Cardiac muscle cell (in vitro differentiated cells and primary cell): ENCODE results near the gene TMEM175. TPM values are rescaled to one million over a fixed set of nuclear protein-coding genes. Genes with fewer than 3 reads are reported as not detected.

Source experiments
- DNase-seq, 2 donors: peaks; one replicate each; pipeline versions ENCODE4 v3.0.0 to v3.0.0-alpha.2; 2010 to 2017; ENCODE audit warnings: low read depth in 1 of 2, low spot score in 1 of 2
- H3K27ac ChIP-seq: fragments of 200-600 bp; sonication (generic); 2 replicates; pipeline ENCODE4 v1.5.1; 2016
- H3K27me3 ChIP-seq: fragments of 200-600 bp; sonication (generic); 2 replicates; pipeline ENCODE4 v1.6.0; 2016; ENCODE audit warnings: control low read depth
- H3K36me3 ChIP-seq: fragments of 200-600 bp; sonication (generic); 2 replicates; pipeline ENCODE4 v1.5.1; 2016; ENCODE audit warnings: control low read depth
- H3K4me1 ChIP-seq: fragments of 200-600 bp; sonication (generic); 2 replicates; pipeline ENCODE4 v1.8.1; 2017; ENCODE audit warnings: low read depth, mild to moderate bottlenecking, mixed run types
- H3K4me3 ChIP-seq: fragments of 200-600 bp; sonication (generic); 2 replicates; pipeline ENCODE4 v1.5.1; 2016; ENCODE audit warnings: mild to moderate bottlenecking
- H3K9me3 ChIP-seq: fragments of 200-600 bp; sonication (generic); 2 replicates; pipeline ENCODE4 v1.5.1; 2017; ENCODE audit warnings: low read depth, mild to moderate bottlenecking, control low read depth
- polyA plus RNA-seq: library from polyadenylated mRNA; unstranded; fragments of >200 nt; fragmentation: Nextera tagmentation; extraction: Ambion mirVana; gene quantifications from 2 replicates; pipeline ENCODE4 v1.2.1, GENCODE V29; 2016
- total RNA-seq: library from RNA; depleted of rRNA; stranded (reverse); fragments of >200 nt; gene quantifications from 2 replicates; pipeline ENCODE4 v1.2.3, GENCODE V29; 2016
- TF ChIP-seq, protein P1 (sequence below): IDR thresholded peaks from 2 replicates; pipeline ENCODE4 v1.5.1; 2012; ENCODE audit warnings: low read depth, mild to moderate bottlenecking, low read length

TMEM175 gene
- total and polyA plus RNA-seq, 2 experiments from 2014 or later = 31.6 to 35.1 TPM

- no peaks in the 10 kb centered on the region for H3K4me1 ChIP-seq
- no peak overlapping the region for H3K4me3 ChIP-seq
- H3K27me3 ChIP-seq = no peaks in the 10 kb centered on the region
- no peak for DNase-seq
- H3K9me3 ChIP-seq = no peaks in the 10 kb centered on the region
- H3K27ac ChIP-seq = no peak overlapping the region
- TF ChIP-seq, protein P1, sequence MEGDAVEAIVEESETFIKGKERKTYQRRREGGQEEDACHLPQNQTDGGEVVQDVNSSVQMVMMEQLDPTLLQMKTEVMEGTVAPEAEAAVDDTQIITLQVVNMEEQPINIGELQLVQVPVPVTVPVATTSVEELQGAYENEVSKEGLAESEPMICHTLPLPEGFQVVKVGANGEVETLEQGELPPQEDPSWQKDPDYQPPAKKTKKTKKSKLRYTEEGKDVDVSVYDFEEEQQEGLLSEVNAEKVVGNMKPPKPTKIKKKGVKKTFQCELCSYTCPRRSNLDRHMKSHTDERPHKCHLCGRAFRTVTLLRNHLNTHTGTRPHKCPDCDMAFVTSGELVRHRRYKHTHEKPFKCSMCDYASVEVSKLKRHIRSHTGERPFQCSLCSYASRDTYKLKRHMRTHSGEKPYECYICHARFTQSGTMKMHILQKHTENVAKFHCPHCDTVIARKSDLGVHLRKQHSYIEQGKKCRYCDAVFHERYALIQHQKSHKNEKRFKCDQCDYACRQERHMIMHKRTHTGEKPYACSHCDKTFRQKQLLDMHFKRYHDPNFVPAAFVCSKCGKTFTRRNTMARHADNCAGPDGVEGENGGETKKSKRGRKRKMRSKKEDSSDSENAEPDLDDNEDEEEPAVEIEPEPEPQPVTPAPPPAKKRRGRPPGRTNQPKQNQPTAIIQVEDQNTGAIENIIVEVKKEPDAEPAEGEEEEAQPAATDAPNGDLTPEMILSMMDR = no peak
- H3K36me3 ChIP-seq = no peaks in the 10 kb centered on the region
Observed at GRCh38 chr4:890036-890695, 42.1 kb upstream of the TMEM175 start.

- H3K36me3 ChIP-seq = no peaks in the 10 kb centered on the region
- no peaks in the 10 kb centered on the region for H3K4me1 ChIP-seq
- DNase-seq = peak; percentile 10 to 13
- TF ChIP-seq, protein P1 = peak; percentile 21
- H3K4me3 ChIP-seq = no peak overlapping the region
- H3K27me3 ChIP-seq = no peaks in the 10 kb centered on the region
- H3K9me3 ChIP-seq = no peaks in the 10 kb centered on the region
- H3K27ac ChIP-seq = no peak overlapping the region
Observed at GRCh38 chr4:891747-892146, 40.5 kb upstream of the TMEM175 start.

DNA sequence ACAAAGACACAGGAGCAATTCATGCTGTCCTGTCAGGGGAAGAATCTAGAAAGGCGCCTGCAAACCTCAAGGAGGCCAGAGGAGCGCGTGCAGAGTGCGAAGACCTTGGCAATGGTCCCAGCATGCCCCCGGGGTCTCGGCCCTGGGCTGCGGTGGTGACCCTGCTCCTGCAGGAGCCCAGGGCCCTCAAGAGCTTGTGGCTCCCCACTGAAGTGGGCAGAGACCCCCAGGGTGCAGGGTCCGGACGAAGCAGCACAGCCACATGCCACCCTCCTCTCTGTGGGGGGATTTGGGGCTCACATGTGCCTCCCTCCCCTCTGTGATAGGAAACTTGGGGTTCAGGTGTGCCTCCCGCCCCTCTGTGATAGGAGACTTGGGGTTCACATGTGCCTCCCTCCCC, 39.5 kb upstream of the TMEM175 start:
- no peaks in the 10 kb centered on the region for H3K9me3 ChIP-seq
- no peaks in the 10 kb centered on the region for H3K36me3 ChIP-seq

GRCh38 chr4:893276-893994, 38.8 kb upstream of the TMEM175 start:
- no peaks in the 10 kb centered on the region for H3K27me3 ChIP-seq
- no peaks in the 10 kb centered on the region for H3K9me3 ChIP-seq
- H3K4me1 ChIP-seq = no peaks in the 10 kb centered on the region
- no peaks in the 10 kb centered on the region for H3K36me3 ChIP-seq
- no peak overlapping the region for H3K4me3 ChIP-seq
- TF ChIP-seq, protein P1 = no peak
- H3K27ac ChIP-seq = no peak overlapping the region
- no peak for DNase-seq

More for the DNA sequence above, 39.5 kb upstream of the TMEM175 start:
- Histone ChIP-seq H3K27ac (no peak overlapping the region), H3K4me3 (no peak overlapping the region), H3K4me1 (no peaks in the 10 kb centered on the region), H3K27me3 (no peaks in the 10 kb centered on the region)
- TF ChIP-seq, protein P1 = no peak
- DNase-seq = no peak

GRCh38 chr4:893995-894705, 38.1 kb upstream of the TMEM175 start:
- H3K27ac ChIP-seq = no peak overlapping the region
- no peaks in the 10 kb centered on the region for H3K36me3 ChIP-seq
- H3K4me1 ChIP-seq = no peaks in the 10 kb centered on the region
- H3K9me3 ChIP-seq = no peaks in the 10 kb centered on the region
- H3K27me3 ChIP-seq = no peaks in the 10 kb centered on the region
- no peak overlapping the region for H3K4me3 ChIP-seq
- TF ChIP-seq, protein P1 = no peak
- DNase-seq = no peak
